Omental fat pad (tissue), 4 donors: ENCODE results near the gene PPT1. TPM values are rescaled to one million over a fixed set of nuclear protein-coding genes. Genes with fewer than 3 reads are reported as not detected.

Source experiments
- ATAC-seq: fragments of 150-250 bp; one replicate; pipeline ENCODE4 v1.9.1; 2016; ENCODE audit warnings: mild to moderate bottlenecking, moderate library complexity; ENCODE audit not compliant: low FRiP score
- DNase-seq: peaks from one replicate; pipeline ENCODE4 v3.0.0-alpha.2; 2019; ENCODE audit warnings: low spot score
- CTCF ChIP-seq, 3 donors: fragments of 450-650 bp; IDR thresholded peaks; one replicate each; pipeline ENCODE4 v1.5.1; 2016 to 2017; ENCODE audit warnings: antibody characterized with exemption in 3 of 3, mild to moderate bottlenecking in 3 of 3, moderate library complexity in 2 of 3
- total RNA-seq, 4 donors: library from RNA; depleted of rRNA; stranded (reverse); fragments of >200 nt; gene quantifications; one replicate each; pipeline ENCODE4 v1.1.0, GENCODE V29; 2016

The PPT1 gene
- total RNA-seq, 4 donors from 2014 or later, result 57.7 to 116 (median 92.4) TPM

GRCh38 chr1:40056519-40057309, 40.3 kb downstream of the PPT1 start:
- no peak for TF ChIP-seq CTCF (IDR thresholded peaks at IDR 0.05)
- DNase-seq (no peak), ATAC-seq (no peak)

- no peak for TF ChIP-seq CTCF (IDR thresholded peaks at IDR 0.05)
- ATAC-seq, result no peak
- no peak for DNase-seq
These were observed 43.7 kb downstream of the PPT1 start for GRCh38 chr1:40053138-40053887.

GRCh38 chr1:40050863-40051262, 46.2 kb downstream of the PPT1 start:
- DNase-seq, result no peak
- no peak for TF ChIP-seq CTCF (IDR thresholded peaks at IDR 0.05)
- no peak for ATAC-seq

- TF ChIP-seq CTCF (IDR thresholded peaks at IDR 0.05), result no peak
- ATAC-seq, result no peak
- no peak for DNase-seq
These were observed 47.3 kb downstream of the PPT1 start for GRCh38 chr1:40049725-40050124.

- no peak for DNase-seq
- no peak for ATAC-seq
These were observed 49.3 kb downstream of the PPT1 start for GRCh38 chr1:40047769-40048168.

GRCh38 chr1:40047276-40047675, 49.8 kb downstream of the PPT1 start:
- DNase-seq, result no peak
- TF ChIP-seq CTCF (IDR thresholded peaks at IDR 0.05), result no peak

More at GRCh38 chr1:40047769-40048168, 49.3 kb downstream of the PPT1 start:
- no peak for TF ChIP-seq CTCF (IDR thresholded peaks at IDR 0.05)

More at GRCh38 chr1:40047276-40047675, 49.8 kb downstream of the PPT1 start:
- ATAC-seq, result no peak
